T-helper 2 cell treated with Interferon-gamma antibody and Interleukin-4, amounts not matched to agents 100 ng/mL and 5 ng/mL, for 36 hours (primary cell): ENCODE results near the gene VCX3B. TPM values are rescaled to one million over a fixed set of nuclear protein-coding genes. Genes with fewer than 3 reads are reported as not detected.
"Not testable (repeated sequence)": the region's sequence is repeated elsewhere in the genome, so short reads cannot be mapped to it uniquely, and the experiment has no call there.

Experiments used
- intact Hi-C: fragments of 100-400 bp; cut with micrococcal nuclease; formaldehyde crosslinking; loops from one replicate; pipeline ENCODE4 v1.15.1; 2023
- total RNA-seq: library from RNA; stranded (reverse); gene quantifications from 2 replicates; pipeline ENCODE4 v1.2.3, GENCODE V29; 2022

VCX3B gene
- total RNA-seq, result not detected in 2 replicates

DNA sequence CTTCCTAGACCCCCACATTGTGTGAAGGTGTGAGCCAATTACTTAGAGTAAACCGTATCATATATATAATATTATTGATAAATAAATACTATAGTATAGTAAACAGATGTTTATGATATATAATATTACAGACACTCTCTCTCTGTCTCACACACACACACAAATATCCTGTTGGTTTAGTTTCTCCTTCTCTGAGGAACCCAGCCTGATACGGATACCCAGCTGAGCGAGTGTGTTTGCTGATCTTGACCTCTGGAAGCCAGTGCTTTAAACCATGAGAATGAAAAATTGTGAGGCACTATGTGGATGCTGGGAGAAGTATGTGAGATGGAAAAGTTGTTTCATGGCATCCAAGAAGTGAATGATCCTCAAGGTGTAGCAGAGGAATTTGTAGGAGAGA is at the start of gene VCX3B:
Gene VCX3B, plus strand, starts transcription at position 301 of the 400 bp plus-strand sequence. CDS start 621 bp downstream, outside the sequence.
- intact Hi-C loops, result not testable (repeated sequence)

DNA sequence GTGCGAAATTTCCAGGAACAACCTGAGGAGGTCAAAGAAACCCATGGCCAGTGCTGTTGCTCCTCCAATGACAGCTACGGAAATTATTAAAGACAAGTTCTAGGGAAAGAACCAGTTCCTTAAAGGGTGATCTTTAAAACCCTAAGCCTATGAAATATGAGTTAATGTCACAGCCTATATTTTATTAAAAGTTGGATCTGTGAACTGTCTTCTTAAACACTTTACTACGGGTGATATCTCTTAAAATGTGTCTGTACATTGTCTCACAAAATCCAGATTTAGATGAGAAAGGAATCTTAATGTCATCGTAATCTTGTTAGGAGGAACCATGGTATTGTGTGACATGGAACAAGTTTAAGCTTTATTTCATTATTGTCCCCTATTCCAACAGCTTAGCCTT is 46.3 kb upstream of the VCX3B start:
- intact Hi-C loops, result no loop called here

DNA sequence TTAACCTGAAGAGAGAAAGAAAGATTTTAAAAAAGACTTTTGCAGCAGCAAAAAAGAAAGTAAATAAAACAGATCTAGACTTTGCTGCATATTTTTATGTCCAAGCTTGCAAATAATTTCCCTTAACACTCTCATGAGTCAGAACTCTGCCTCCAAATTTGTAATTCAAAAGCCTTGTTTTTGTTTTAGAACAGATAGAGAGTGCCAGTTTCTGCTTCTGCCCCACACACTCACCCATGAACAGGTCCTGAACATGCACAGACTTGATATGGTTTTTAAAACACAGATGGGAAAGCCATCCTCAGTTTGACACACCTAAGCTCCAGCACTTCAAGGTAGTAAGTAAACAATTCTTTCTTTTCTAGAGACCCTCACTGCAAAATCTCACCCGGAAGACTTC is 39.7 kb upstream of the VCX3B start:
- intact Hi-C loops, result no loop called here

DNA sequence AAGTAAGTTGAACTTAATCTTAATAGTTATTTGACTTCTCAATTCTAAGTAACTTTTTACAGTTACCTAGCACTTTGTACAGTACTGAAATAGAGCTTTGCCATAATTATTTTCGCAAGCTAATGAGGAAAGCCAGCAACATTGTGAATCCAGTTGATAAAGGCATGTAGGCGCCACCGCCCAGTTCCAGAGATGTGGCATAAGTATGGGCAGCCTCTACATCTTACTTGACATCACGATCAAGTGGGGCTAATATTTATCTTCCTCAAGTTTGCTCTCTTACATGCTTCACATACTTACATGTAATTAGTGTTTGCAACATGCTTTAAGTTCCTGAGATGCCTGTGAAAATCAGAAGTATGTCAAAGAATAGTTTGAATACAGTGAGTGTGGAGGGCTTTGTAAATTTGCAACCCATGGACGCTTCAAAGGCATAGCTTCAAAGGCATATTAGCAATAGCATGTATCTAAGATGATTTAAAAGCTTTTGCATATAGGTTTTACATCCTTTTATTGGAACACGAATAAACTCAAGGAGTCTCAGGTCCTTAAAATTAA is 34.9 kb upstream of the VCX3B start:
- intact Hi-C loops, result no loop called here

DNA sequence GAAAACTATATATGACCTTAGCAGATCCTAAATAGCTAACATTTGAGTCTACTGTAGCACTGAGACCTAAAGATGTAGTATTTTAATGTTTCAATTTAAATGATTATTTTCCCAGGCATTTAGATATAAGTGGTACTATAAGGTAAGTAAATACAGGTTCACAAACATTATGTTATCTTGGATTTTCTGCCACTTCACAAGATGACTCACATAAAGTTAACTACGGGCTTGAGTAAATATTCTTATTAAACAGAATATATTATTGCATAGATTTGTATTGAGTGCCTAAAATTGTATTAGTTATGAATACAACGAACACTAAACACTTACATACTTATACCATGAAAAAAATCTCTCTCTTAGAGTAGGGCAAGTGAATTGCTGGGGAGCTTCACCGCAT is 34.2 kb upstream of the VCX3B start:
- intact Hi-C loops, result no loop called here

DNA sequence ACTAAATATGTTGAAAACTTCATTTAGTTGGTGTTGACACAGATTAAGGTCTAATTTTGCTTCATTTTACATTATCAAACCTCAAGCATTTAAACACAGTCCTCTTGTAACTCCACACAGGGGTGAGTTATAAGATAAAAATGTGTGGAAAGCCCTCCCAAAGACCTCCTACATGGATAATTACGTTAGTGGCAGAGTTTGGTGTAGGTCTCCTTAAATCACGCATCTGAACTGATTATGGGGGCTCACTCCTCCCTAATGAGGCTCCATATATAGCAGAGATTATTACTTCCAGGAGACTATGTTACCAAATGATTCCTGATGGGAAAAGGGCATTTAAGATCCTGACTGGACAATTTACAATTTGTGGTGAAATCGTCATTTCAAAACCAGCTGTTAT is 32.2 kb upstream of the VCX3B start:
- intact Hi-C loops, result no loop called here

DNA sequence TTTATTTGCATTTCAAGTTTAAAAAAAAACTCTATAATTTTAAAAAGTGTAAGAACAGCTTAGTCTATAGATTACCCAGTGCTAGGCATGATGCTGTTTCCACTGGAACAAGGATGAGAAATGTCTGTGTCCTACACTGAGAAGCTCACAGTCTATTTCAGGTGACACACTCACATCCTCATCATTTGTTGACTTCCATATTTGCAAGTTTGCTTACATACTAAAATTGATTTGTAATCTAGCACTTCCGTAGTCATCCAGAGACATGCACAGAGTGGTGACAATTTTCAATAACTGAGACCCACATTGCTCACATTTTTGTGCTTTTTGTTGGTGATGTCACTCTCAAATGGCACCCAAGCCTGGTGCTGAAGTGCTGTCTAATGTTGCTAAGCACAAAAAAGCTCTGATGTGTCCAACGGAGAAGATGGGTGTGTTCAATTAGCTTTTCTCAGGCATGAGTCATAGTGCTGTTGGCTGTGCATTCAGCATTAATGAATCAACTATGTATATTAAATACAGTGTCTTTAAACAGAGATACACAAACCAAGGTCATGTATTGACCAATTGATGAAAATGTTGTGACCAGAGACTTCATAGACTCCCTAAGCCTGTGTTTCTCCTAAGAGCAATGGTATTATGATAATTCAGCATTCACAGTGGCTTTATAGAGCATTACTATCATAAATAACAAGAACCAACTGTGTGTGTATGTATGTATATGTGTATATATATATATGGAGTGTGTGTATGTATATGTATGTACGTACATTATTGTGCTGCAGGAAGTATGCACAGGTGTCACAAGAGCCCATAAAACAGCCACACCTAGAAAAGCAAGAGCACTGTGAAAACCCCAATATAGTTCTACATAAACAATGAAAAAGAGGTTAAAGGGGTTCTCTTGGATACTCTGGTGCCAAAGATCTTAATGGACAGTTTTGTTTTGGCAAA is 31.2 kb upstream of the VCX3B start:
- intact Hi-C loops, result no loop called here

DNA sequence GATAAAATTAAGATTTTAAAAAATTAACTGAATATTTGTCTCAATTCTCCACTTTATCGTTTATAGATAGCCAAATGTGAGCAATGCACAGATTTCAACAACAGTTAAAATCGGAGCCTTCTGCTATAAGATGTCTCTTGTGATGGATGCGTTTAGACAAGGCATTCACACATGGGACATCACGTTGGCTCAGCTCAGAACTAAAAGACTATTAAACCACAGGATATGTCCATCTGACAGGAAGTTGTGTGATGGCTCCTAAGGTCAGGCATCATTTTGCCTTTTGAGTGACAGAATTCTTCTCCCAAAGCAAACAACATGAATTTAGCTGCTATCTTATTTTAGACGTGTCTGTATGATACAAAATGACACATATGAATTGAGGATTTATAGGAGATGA is 17.3 kb upstream of the VCX3B start:
- intact Hi-C loops, result no loop called here

DNA sequence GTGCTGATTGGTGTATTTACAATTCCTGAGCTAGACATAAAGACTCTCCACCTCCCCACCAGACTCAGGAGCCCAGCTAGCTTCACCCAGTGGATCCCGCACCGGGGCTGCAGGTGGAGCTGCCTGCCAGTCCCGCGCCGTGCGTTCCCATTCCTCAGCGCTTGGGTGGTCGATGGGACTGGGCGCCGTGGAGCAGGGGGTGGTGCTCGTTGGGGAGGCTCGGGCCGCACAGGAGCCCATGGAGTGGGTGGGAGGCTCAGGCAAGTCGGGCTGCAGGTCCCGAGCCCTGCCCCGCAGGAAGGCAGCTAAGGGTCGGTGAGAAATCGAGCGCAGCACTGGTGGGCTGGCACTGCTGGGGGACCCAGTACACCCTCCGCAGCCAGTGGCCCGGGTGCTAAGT is 12.3 kb upstream of the VCX3B start:
- intact Hi-C loops, result not testable (repeated sequence)

DNA sequence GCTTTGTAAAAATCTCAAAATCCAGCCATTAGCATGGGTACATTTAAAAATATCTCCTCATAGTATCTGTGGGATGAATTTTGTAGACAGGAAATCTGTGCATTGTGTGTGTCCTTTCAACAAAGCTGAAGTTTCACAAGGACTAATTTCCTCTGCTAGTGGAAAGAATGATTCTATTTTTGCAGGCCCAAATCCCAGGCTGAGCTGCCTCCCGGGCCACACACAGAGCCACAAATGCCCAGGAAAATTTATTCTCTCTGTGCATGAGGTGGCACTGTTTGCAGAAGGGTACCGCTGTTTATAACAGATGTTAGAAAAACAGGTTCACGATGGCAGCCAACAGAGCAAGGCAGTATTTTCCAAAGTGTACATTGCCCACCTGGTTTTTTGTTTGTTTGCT is 11.0 kb upstream of the VCX3B start:
- intact Hi-C loops, result no loop called here

DNA sequence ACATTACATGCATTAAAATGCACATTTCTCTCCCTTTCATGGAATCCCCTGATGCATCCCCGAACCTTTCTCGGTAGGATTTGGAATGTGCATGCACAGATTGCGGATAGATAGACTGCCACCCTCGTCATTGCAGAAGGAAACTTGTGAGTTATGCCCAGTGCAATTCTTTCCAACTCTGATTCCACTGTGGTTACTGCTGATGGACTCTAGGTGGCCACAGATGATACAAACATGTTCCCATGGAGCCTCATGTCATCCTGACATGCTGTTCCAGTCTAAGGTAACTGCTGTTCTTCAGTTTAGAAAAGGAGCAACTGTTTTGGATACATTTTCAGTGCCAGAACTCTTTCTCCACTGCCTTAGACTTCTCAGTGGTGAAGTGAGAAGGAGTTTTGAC is 9.1 kb upstream of the VCX3B start:
- intact Hi-C loops, result no loop called here

DNA sequence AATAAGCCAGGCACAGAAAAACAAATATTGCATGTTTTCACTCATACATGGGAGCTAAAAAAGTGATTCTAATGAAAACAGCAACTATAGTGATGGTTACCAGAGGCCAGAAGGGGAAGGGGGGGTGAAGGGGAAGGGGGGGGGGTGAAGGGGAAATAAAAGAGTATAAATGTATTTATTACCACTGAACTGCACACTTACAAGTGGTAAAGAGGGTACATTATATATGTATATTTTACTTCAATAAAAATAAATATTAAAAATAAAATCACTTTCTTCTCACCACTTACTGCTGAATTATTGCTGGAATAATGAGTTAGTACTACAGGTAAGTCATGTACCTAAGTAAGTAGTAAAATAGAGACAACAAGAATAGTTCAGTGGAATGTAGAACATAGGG is 2.1 kb upstream of the VCX3B start:
- intact Hi-C loops, result no loop called here

DNA sequence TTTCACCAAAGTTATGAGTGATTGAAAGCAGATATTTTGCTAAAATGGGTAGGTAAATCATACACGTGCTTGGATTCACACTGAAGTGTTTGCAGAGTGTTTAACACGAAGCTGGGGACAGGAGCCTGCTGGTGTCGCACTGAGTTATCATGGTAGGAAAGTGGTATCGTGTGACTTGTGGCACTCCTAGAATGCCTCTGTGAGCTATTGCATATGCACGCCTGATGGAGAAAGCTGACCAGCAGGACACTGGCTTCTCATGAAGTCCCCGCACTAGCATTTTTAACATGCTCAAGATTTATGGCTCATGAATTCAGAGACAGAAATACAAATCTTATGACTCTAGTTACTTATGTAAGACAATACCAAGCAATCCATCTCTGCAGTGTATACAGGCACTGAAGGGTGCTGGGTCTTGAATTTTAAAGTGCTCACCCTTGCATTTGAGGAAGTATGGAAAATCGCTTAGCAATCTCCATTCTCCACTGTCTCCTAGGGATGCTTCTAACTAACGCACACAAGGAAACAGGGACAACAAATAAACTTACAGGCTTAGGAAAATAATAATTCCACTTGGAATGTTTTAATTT is 19.8 kb downstream of the VCX3B start:
- intact Hi-C loops, result no loop called here

DNA sequence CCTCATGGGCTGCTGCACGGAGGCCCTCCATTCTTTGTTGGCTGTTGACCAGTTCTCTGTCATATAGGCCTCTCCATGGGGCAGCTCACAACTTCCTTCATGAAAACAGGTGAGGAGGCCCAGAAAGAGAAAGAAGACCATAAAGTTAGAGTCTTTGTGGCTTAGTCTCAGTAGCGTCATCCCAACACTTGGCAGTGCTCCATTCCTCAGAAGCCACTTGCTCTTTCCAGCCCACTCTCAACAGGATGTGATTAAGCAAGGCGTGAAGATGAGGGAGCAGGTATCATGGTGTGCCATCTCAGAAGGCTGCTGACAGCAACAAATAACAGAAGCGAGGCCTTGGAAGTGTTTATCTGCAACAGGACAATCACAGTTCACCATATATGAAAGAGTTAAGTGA is 30.4 kb downstream of the VCX3B start:
- intact Hi-C loops, result not testable (repeated sequence)

DNA sequence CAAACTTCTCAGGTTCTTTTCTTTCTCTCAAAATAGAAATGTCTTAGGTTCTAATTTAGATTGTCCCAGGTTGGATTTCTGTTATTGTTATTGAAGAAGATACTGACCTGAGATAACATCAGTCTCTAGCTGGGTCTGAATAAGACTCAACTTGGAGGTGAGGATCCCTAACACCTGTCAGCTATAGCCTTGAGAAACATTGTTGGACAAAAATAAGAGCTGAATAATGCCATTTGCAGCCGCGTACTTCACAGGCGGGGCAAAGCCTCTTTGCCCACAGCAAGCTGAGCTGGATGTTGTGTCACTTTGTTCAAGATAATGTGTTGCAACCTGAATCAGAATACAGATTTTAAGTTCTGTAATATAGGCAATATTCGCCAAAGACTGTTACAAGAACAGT is 35.6 kb downstream of the VCX3B start:
- intact Hi-C loops, result no loop called here

DNA sequence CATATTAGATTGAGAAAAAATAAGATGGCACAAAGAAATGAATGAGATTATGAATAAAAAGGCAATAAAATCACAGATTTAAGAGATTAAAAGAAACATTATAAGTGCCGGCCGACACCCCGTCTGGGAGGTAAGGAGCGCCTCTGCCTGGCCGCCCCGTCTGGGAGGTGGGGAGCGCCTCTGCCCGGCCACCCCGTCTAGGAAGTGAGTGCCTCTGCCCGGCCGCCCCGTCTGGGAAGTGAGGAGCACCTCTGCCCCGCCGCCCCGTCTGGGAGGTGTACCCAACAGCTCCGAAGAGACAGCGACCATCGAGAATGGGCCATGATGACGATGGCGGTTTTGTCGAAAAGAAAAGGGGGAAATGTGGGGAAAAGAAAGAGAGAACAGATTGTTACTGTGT is 37.5 kb downstream of the VCX3B start:
- intact Hi-C loops, result not testable (repeated sequence)

DNA sequence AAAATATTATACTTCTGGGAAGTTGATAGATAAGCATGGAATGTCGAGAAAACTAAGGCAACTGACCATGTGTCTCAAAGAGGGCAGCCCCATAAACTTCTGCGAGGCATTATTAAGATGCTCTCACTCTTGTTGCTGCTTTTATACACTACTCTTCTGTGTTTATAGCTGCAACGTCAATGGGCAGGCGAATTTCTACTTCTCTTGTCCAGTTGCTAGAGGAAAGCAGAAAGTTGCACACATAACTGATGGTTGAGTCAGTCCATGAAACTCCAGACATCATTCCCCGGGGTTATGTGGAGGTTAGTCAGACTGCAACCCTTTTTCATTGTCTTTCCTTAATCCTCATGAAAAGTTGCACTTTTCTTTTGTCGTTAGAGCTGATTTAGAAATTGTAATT is 39.8 kb downstream of the VCX3B start:
- intact Hi-C loops, result no loop called here
